ENCODE data around the gene RAD51B.

- TF ChIP-seq, protein P1, sequence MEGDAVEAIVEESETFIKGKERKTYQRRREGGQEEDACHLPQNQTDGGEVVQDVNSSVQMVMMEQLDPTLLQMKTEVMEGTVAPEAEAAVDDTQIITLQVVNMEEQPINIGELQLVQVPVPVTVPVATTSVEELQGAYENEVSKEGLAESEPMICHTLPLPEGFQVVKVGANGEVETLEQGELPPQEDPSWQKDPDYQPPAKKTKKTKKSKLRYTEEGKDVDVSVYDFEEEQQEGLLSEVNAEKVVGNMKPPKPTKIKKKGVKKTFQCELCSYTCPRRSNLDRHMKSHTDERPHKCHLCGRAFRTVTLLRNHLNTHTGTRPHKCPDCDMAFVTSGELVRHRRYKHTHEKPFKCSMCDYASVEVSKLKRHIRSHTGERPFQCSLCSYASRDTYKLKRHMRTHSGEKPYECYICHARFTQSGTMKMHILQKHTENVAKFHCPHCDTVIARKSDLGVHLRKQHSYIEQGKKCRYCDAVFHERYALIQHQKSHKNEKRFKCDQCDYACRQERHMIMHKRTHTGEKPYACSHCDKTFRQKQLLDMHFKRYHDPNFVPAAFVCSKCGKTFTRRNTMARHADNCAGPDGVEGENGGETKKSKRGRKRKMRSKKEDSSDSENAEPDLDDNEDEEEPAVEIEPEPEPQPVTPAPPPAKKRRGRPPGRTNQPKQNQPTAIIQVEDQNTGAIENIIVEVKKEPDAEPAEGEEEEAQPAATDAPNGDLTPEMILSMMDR (conservative IDR thresholded peaks at IDR 0.05): no peak
- no peak for TF ChIP-seq EZH2 (IDR thresholded peaks at IDR 0.05; ENCODE audit: low read depth)
These were observed 32.3 kb downstream of the RAD51B start for GRCh38 chr14:67851785-67852410.
